Activated T-cell treated with anti-CD3 and anti-CD28 coated beads for 4 hours (primary cell): Measurements from ENCODE around the gene KYNU.
"Not testable (repeated sequence)": the region's sequence is repeated elsewhere in the genome, so short reads cannot be mapped to it uniquely, and the experiment has no call there.

Experiments used
- DNase-seq: peaks from one replicate; pipeline ENCODE4 v3.0.0-alpha.2; 2020

Gene KYNU

GRCh38 chr2:143034292-143035074 is 157.0 kb downstream of the KYNU start:
- peak; percentile 49 for DNase-seq

GRCh38 chr2:143051465-143051864 is 174.0 kb downstream of the KYNU start:
- DNase-seq, result no peak

- DNase-seq, result not testable (repeated sequence)
Observed at GRCh38 chr2:143053437-143053836, 176.0 kb downstream of the KYNU start.

- DNase-seq, result no peak
Observed at GRCh38 chr2:143056550-143056949, 179.1 kb downstream of the KYNU start.

GRCh38 chr2:143058851-143059250 is 181.4 kb downstream of the KYNU start:
- no peak for DNase-seq

GRCh38 chr2:143063612-143064200 is 186.2 kb downstream of the KYNU start:
- DNase-seq, result no peak

GRCh38 chr2:143068094-143068493 is 190.6 kb downstream of the KYNU start:
- no peak for DNase-seq

GRCh38 chr2:143068509-143068908 is 191.0 kb downstream of the KYNU start:
- DNase-seq, result no peak

- no peak for DNase-seq
Observed at GRCh38 chr2:143070704-143071103, 193.2 kb downstream of the KYNU start.

GRCh38 chr2:143071185-143071876 is 193.9 kb downstream of the KYNU start:
- no peak for DNase-seq

- DNase-seq, result not testable (repeated sequence)
Observed at GRCh38 chr2:143074913-143075312, 197.4 kb downstream of the KYNU start.

- no peak for DNase-seq
Observed at GRCh38 chr2:143075711-143076110, 198.2 kb downstream of the KYNU start.

- DNase-seq, result no peak
Observed at GRCh38 chr2:143078104-143078503, 200.6 kb downstream of the KYNU start.

- no peak for DNase-seq
Observed at GRCh38 chr2:143081616-143082015, 204.2 kb downstream of the KYNU start.

- DNase-seq, result no peak
Observed at GRCh38 chr2:143083636-143084035, 206.2 kb downstream of the KYNU start.

- no peak for DNase-seq
Observed at GRCh38 chr2:143084462-143084861, 207.0 kb downstream of the KYNU start.

GRCh38 chr2:143085125-143085784 is 207.8 kb downstream of the KYNU start:
- DNase-seq, result no peak

- no peak for DNase-seq
Observed at GRCh38 chr2:143087033-143087432, 209.6 kb downstream of the KYNU start.

- DNase-seq, result no peak
Observed at GRCh38 chr2:143088388-143088787, 210.9 kb downstream of the KYNU start.

GRCh38 chr2:143089520-143089919 is 212.1 kb downstream of the KYNU start:
- not testable (repeated sequence) for DNase-seq
